A673 (cell line): ENCODE data around the gene B4GALT3.

ENCODE experiments used
- EZH2 ChIP-seq: fragments of 200-600 bp; sonication (generic); IDR thresholded peaks from 2 replicates; pipeline ENCODE4 v1.6.1; 2017; ENCODE audit warnings: borderline replicate concordance, low read depth, mild to moderate bottlenecking, mixed read lengths, antibody characterized with exemption, low read length; ENCODE audit not compliant: poor library complexity, severe bottlenecking
- TF ChIP-seq, protein P1 (sequence below): fragments of 300-800, 200-600 bp; sonication (generic); conservative IDR thresholded peaks from 2 replicates; pipeline ENCODE4 v1.5.1; 2017; ENCODE audit warnings: low read depth, mild to moderate bottlenecking, antibody characterized with exemption, low read length, moderate library complexity, mixed read lengths

DNA sequence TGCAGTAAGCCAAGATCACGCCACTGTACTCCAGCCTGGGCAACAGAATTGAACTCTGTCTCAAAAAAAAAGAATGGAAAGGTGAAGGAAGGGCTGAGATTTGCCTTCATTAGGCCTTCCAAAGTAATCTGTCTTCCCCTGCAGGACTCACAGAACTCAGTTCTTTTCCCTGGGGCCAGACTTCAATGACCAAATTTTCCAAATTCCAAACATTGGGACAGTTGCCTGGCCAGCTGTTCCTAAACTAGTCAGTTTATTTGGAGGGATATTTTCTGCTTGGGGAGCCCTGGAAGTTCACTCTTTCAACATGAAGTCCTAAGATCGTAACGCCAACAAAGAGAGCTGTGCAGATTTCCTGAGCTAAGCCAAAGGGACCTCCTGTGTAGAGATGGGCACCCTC lies 39.4 kb downstream of the B4GALT3 start:
- no peak for TF ChIP-seq EZH2
- TF ChIP-seq, protein P1, sequence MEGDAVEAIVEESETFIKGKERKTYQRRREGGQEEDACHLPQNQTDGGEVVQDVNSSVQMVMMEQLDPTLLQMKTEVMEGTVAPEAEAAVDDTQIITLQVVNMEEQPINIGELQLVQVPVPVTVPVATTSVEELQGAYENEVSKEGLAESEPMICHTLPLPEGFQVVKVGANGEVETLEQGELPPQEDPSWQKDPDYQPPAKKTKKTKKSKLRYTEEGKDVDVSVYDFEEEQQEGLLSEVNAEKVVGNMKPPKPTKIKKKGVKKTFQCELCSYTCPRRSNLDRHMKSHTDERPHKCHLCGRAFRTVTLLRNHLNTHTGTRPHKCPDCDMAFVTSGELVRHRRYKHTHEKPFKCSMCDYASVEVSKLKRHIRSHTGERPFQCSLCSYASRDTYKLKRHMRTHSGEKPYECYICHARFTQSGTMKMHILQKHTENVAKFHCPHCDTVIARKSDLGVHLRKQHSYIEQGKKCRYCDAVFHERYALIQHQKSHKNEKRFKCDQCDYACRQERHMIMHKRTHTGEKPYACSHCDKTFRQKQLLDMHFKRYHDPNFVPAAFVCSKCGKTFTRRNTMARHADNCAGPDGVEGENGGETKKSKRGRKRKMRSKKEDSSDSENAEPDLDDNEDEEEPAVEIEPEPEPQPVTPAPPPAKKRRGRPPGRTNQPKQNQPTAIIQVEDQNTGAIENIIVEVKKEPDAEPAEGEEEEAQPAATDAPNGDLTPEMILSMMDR: no peak
